GM12878 (cell line): ENCODE measurements around the gene MYOD1.

Source experiments
- BCL3 ChIP-seq: IDR thresholded peaks from 2 replicates; pipeline ENCODE4 v1.6.1; 2011; ENCODE audit warnings: borderline replicate concordance, low read depth, mild to moderate bottlenecking, moderate library complexity, low read length; ENCODE audit not compliant: insufficient read depth, poor library complexity, severe bottlenecking
- EED ChIP-seq: sonication (generic); IDR thresholded peaks from 2 replicates; pipeline ENCODE4 v1.6.1; 2016; ENCODE audit warnings: antibody characterized with exemption, low read depth
- EZH2 ChIP-seq: IDR thresholded peaks from 2 replicates; pipeline ENCODE4 v1.6.1; 2012; ENCODE audit warnings: low read depth, mild to moderate bottlenecking, control low read depth, inconsistent platforms, low read length, borderline replicate concordance; ENCODE audit not compliant: control insufficient read depth
- NFIC ChIP-seq: IDR thresholded peaks from 2 replicates; pipeline ENCODE4 v1.6.1; 2012; ENCODE audit warnings: low read depth, mild to moderate bottlenecking, inconsistent platforms, low read length, moderate library complexity
- POLR2A ChIP-seq: IDR thresholded peaks from 2 replicates; pipeline ENCODE4 v1.6.1; 2011; ENCODE audit warnings: low read depth, mild to moderate bottlenecking, low read length
- TF ChIP-seq, protein P1 (sequence below), 3 experiments: IDR thresholded peaks in 2 of 3; conservative IDR thresholded peaks in 1 of 3; 2 replicates each; pipeline ENCODE4 v1.5.1; 2011; ENCODE audit warnings: low read depth in 3 of 3, low read length in 3 of 3, mild to moderate bottlenecking in 3 of 3, control low read depth in 2 of 3, moderate library complexity in 2 of 3, inconsistent platforms in 1 of 3, mixed read lengths in 1 of 3; ENCODE audit not compliant: control insufficient read depth in 2 of 3, insufficient read depth in 1 of 3; ENCODE audit errors: extremely low read depth in 1 of 3

GRCh38 chr11:17716807-17717206 lies 2.6 kb upstream of the MYOD1 start:
- TF ChIP-seq EED (no peak), BCL3 (no peak), POLR2A (no peak), EZH2 (no peak), NFIC (no peak)
- TF ChIP-seq, protein P1, sequence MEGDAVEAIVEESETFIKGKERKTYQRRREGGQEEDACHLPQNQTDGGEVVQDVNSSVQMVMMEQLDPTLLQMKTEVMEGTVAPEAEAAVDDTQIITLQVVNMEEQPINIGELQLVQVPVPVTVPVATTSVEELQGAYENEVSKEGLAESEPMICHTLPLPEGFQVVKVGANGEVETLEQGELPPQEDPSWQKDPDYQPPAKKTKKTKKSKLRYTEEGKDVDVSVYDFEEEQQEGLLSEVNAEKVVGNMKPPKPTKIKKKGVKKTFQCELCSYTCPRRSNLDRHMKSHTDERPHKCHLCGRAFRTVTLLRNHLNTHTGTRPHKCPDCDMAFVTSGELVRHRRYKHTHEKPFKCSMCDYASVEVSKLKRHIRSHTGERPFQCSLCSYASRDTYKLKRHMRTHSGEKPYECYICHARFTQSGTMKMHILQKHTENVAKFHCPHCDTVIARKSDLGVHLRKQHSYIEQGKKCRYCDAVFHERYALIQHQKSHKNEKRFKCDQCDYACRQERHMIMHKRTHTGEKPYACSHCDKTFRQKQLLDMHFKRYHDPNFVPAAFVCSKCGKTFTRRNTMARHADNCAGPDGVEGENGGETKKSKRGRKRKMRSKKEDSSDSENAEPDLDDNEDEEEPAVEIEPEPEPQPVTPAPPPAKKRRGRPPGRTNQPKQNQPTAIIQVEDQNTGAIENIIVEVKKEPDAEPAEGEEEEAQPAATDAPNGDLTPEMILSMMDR (IDR thresholded peaks at IDR 0.05 in 2 of 3, conservative IDR thresholded peaks at IDR 0.05 in 1 of 3; ENCODE audit: control insufficient read depth in 2 of 3, extremely low read depth in 1 of 3, insufficient read depth in 1 of 3, low read depth in 3 of 3, low read length in 3 of 3), result no peak
